Activated CD4-positive, alpha-beta T cell treated with anti-CD3 and anti-CD28 coated beads for 48 hours (primary cell): ENCODE measurements around the gene AK8.

ENCODE experiments used
- DNase-seq: peaks from one replicate; pipeline ENCODE4 v3.0.0-alpha.2; 2020

AK8 gene

GRCh38 chr9:132857616-132858342, 20.3 kb downstream of the AK8 start:
- no peak for DNase-seq

GRCh38 chr9:132857031-132857430, 21.1 kb downstream of the AK8 start:
- no peak for DNase-seq

GRCh38 chr9:132855904-132856303, 22.2 kb downstream of the AK8 start:
- no peak for DNase-seq

GRCh38 chr9:132854832-132855231, 23.3 kb downstream of the AK8 start:
- no peak for DNase-seq

- no peak for DNase-seq
Observed at GRCh38 chr9:132853482-132853881, 24.6 kb downstream of the AK8 start.

- peak; percentile 5 for DNase-seq
Observed at GRCh38 chr9:132849185-132849706, 28.8 kb downstream of the AK8 start.

- DNase-seq: no peak
Observed at GRCh38 chr9:132846918-132847515, 31.1 kb downstream of the AK8 start.

GRCh38 chr9:132846109-132846917, 31.8 kb downstream of the AK8 start:
- DNase-seq: no peak

- no peak for DNase-seq
Observed at GRCh38 chr9:132842124-132843044, 35.7 kb downstream of the AK8 start.

GRCh38 chr9:132840980-132841379, 37.1 kb downstream of the AK8 start:
- no peak for DNase-seq

- DNase-seq: no peak
Observed at GRCh38 chr9:132838291-132838690, 39.8 kb downstream of the AK8 start.

GRCh38 chr9:132837501-132838286, 40.4 kb downstream of the AK8 start:
- DNase-seq: no peak

GRCh38 chr9:132834343-132834742, 43.7 kb downstream of the AK8 start:
- DNase-seq: no peak

GRCh38 chr9:132833550-132834121, 44.4 kb downstream of the AK8 start:
- no peak for DNase-seq

GRCh38 chr9:132832171-132832881, 45.8 kb downstream of the AK8 start:
- no peak for DNase-seq

- no peak for DNase-seq
Observed at GRCh38 chr9:132828201-132828770, 49.8 kb downstream of the AK8 start.

GRCh38 chr9:132827366-132827765, 50.7 kb downstream of the AK8 start:
- DNase-seq: no peak

- no peak for DNase-seq
Observed at GRCh38 chr9:132826621-132827365, 51.3 kb downstream of the AK8 start.

- no peak for DNase-seq
Observed at GRCh38 chr9:132826131-132826530, 52.0 kb downstream of the AK8 start.

GRCh38 chr9:132825430-132825829, 52.7 kb downstream of the AK8 start:
- DNase-seq: no peak
